ENCODE data around the gene DCBLD1.
"Not testable (repeated sequence)": the region's sequence is repeated elsewhere in the genome, so short reads cannot be mapped to it uniquely, and the experiment has no call there.

The DCBLD1 gene

DNA sequence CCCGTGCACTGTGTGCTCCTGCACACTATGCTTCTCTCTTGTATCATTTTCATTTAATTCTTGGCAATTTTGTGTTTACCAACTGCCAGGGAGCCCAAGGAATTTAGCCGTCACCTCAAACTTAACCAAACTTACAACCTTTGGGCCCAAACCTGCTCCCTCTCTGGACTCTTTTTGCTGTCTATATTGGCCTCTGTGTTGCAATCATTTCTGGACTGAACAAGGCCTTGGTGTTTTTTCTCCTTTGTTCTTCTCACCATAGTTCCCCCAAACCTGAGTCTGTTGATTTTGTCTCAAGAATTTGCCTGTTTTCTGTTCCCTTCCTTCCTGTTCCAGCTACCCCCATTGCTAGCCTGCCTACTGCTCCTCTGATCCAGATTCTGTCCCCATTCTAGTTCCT, 19.2 kb downstream of the DCBLD1 start:
- no peak for DNase-seq (ENCODE audit: low read depth in 2 of 2)

DNA sequence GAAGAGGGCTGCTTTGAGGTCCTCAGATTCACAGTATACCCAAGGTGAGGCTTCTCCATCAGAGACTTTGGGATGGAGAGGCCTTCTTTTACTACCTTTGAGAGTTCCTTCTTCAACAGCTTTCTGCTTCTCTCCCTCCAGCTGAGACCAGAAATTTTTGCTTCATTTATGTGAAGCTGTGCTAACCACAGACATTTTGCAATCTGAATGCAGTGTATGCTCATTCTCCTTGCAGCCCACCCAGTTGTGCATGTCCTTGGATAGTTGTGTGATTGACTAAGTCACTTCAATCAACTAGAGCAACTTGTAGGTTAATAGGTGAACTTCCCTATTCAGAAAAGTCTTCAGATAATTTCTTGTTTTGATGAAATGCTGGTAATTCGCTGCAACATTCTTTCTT, 20.1 kb downstream of the DCBLD1 start:
- DNase-seq (ENCODE audit: low read depth in 2 of 2) = no peak

DNA sequence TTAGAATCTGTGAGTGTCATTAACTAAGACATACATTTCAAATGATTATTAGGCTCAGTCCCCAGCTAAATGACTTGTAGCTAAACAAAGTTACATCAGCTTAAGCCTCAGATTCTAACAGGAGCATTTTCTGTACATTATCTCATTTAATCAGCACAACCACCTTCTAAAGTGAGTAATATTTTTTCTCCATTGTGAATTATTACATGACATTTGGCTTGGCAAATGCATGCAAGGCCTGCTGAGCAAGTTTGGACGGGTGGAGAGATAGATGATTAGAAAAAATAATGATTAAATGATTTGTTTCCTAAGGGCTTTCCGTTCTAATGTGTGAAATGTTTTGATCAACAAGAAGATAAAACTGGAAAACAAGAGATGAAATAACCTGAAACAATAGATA, 20.7 kb downstream of the DCBLD1 start:
- DNase-seq (ENCODE audit: low read depth in 2 of 2) = no peak

DNA sequence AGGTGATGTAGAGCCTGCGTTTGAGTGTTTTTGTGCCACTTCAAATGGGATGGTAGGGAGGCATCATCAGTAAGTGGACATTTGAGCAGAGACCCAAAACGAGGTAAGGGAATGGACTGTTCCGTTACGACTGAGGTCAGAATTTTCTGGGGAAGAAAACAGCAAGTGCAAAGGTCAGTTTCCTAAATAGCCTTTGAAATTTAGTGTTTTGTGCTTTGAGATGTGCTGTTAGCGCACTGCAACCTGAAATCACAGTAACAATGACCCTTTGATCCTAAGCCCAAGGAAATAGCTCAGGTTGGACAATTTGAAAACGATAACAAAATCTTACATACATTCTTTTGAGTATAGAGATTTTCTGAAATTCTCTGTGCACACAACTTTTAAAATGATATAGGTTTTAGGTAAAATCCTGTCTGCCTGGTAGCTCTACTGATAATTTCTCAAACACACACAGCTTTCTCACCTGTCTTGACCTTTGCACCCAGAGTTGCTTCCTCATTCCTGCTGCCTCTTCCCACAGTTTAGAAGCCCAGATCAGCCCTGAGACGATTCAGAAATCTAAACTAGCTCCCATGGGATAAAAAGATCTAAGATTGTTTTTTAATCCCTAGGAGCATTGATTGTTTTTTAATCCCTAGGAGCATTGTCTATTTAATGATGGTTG, 22.1 kb downstream of the DCBLD1 start:
- DNase-seq (ENCODE audit: low read depth in 2 of 2) = no peak

DNA sequence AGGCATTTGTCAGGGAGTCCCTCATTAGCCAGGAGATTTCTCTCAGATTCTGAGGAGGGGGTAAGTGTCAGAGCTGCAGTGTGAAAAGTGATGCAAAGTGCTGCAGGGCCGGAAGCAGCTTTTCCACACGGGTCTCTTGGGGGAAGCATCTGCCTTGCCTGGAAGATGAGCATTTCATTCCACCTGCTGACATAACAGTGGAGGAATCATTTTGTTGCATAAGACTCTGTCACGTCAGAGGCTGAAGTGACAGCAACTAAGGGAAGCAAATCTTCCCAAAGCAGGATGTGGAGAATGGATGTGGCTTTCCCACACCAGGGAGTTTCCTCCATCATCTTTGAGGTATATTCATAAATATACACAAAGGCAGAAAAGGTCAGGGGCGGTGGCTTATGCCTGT, 22.8 kb downstream of the DCBLD1 start:
- DNase-seq (ENCODE audit: low read depth in 2 of 2) = no peak

DNA sequence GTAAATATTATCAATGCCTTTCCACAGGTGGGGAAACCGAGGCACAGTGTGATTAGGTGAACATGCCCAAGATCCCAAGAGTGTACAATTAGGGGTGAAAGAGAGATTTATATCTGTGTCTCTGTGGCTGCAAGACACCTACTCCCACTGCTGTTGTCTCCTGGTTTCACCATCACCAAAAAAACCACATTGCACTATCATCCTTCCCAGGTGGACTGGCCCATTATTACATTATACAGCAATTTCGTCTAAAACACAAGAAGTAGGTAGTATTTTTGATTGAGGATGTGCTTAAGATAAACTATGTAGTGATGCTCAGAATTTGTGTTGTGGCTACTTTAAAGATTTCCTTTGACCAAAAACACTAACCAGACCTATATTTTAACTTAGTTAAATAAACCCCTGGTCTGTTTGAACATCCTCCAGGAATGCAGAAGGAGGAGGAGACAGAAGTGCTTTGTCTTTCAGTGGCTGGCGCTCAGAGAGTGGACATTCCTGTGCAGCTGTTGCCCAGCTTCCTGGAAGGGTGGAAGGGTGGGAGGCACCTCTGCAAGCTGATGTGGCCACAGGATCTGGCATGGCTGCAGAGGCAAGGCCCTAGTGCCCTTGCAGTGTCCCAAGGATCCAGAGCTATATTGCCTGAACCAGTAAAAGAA, 23.8 kb downstream of the DCBLD1 start:
- DNase-seq (ENCODE audit: low read depth in 2 of 2) = no peak

DNA sequence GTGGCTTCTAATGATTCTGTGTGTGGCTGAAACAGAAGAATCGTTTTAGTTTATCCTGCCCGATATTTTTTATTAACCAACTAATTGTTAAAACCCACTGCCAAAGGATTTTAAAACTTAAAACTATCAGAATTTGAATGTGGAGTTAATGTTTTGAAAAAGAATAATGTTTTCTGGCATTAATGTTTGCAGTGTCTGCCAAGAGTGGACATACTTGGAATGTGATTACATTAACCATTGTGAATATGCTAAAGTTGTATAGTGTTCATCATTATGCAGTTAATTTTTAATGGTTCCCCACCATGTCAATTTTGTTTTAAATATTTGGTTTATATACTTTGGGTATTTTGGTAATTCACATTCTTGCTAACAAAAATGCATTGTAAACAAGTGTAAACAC, 24.4 kb downstream of the DCBLD1 start:
- no peak for DNase-seq (ENCODE audit: low read depth in 2 of 2)

DNA sequence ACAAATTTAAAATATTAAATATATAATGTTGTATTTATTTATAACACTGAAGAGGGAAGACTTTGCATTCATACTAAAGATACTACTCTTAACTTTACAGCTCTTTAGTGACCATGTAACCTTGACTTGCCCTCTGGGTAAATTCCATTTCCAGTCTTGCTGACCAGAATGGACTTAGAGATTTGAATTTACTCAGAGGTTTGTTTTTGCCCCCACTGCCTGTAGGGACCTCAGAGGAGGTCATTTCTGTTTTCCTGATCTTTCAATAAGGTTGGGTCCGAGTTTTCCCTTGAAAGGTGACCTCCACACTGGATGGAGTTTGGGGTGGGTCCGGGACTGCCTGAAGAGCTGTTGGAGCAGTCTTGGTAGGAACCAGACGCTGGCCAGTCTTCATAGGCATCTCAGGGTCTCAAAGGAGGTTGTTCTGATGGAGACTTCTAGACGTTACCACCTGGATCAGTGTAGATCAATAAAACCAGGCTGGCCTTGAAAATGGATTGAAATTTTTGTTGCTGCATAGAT, 26.0 kb downstream of the DCBLD1 start:
- DNase-seq (ENCODE audit: low read depth in 2 of 2) = no peak

DNA sequence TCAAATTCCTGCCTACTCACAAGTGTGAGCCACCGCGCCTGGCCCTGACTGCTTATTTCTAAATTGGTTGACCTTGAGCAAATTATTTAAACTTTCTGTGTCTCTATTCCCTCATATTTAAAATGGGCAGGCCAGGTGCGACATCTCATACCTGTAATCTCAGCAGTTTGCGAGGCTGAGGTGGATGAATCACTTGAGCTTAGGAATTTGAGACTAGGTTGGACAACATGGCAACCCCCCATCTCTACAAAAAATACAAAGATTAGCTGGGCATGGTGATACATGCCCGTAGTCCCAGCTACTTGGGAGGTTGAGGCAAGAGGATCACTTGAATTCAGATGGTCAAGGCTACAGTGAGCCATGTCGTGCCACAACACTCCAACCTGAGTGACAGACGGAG, 26.5 kb downstream of the DCBLD1 start:
- no peak for DNase-seq (ENCODE audit: low read depth in 2 of 2)

DNA sequence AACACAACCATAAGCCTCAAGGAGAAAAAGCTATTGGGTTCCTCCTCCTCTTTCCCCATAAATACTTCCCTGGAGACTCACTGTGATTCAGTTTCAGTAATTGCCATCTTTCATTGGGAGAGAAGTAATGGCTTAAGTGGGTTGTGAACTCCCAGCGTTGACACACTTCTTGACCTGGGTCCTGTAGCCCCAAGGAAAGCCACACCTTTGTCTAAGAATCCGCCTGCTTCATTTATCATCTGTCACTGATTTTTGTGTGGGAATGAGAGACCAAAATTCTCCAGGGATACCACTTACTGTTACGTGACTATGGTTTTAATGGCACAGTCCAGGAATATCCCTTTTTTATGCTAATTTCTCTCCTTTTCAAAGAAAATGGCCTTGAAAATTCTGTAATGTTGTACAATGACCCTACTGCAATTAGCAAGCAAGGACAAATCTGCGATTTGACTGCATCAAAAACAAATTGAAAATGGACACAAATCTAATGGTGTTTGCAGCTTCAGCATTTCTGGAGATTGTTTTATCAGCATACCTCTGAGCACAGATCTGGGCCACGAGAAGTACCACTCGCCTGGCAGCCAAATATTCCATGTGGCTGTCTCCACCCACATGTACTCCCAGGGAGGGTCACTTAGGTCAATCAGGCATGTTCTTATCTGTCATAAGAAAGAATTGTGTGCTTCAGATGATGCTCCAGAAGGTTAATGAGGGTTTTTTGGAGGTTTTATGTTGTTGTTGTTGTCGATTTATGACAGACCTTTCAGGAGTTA, 29.8 kb downstream of the DCBLD1 start:
- no peak for DNase-seq (ENCODE audit: low read depth in 2 of 2)

DNA sequence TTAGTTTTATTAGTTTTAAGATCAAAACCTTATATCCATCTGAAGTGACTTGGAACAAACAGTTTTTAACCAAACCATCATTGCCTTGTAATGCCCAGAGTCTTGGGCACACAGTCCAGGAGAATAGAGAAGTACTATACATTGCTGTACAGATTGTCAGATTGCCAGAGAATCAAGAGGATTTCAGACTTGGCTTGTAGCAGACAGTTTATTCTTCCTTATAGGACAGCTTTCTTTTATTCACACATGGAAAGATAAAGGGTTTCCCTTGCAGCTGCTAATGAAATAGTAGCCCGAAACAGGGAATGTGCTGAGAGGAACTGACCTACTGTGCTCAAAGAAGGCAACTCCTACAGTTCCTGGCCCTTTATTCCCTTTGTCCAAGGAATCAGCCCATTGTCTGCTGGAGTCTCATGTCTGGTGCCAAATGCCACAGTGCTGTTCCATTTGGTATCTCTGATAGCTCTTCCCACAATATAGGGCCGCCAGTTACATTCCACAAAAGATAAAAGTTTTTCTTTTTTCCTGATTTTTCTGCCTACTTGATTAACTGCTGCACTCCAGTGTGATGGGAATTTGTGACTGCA, 30.6 kb downstream of the DCBLD1 start:
- no peak for DNase-seq (ENCODE audit: low read depth in 2 of 2)

DNA sequence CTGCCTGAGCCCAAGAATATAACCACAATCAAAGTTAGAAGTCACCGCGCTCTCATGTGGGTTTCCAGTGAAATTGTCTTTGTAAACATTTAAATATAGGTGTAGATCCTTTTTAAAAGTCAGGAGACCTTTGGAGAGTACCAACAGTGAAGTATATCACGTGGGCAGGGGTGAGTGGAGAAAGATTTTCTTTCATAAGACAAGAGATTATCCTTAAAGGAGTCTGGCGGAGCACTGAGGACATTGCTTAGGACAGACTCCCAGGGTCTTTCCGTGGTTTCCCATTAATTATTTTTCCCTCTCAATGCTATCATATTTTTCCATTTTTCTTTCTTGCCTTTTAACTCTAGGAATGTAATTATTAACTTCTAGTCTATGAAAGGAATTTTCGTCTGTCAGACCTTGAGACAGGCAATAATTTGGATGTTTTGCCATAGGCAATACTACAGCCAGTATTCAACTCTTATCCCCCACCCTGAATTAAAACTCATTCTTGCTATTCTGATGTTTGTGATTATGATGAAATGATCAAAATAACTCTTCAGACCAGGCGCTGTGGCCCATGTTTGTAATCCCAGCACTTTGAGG, 31.4 kb downstream of the DCBLD1 start:
- DNase-seq (ENCODE audit: low read depth in 2 of 2) = no peak

DNA sequence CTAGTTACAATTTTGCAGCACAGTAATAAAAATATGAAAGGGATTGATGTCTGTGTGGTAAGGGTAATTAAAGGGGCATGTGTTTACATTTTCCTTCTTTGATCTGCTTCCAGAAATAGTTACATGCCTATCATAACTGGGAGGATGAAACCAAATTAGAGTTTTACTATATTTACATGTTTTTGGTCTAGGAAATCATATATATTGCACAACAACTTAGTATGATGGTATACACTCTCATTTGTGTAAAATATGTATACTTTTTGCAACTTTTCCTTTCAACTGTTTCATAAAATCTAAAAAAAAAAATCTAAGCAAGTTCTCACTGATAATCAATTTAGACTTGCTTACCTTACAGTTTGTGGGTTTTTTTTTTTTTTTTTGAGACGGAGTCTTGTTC, 32.2 kb downstream of the DCBLD1 start:
- no peak for DNase-seq (ENCODE audit: low read depth in 2 of 2)

DNA sequence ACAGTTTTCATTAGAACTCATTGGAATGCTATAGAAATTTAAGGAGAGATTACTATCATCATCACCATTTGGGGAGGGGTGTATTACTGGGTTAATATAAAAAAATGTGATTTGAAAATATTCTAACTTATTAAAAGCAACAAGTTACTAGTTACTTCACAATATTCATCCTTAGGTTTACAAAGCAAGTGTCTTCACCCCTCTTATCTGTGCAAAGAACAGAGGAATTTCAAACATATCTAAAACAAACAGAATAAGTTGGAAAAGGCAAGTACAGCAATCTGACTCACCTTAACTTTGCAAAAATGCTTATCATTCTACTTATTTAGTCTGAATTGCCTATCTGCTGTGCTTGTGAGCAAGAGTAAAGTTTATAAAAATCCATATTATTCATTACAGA, 32.9 kb downstream of the DCBLD1 start:
- DNase-seq (ENCODE audit: low read depth in 2 of 2) = no peak

DNA sequence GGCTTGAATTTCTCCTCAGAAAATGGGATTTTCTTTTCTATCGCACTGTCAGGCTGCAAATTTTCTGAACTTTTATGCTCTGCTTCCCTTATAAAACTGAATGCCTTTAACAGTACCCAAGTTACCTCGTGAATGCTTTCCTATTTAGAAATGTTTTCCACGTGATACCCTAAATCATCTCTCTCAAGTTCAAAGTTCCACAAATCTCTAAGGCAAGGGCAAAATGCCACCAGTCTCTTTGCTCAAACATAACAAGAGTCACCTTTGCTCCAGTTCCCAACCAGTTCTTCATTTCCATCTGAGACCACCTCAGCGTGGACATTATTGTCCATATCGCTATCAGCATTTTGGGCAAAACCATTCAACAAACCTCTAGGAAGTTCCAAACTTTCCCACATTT, 35.5 kb downstream of the DCBLD1 start:
- DNase-seq (ENCODE audit: low read depth in 2 of 2) = not testable (repeated sequence)

DNA sequence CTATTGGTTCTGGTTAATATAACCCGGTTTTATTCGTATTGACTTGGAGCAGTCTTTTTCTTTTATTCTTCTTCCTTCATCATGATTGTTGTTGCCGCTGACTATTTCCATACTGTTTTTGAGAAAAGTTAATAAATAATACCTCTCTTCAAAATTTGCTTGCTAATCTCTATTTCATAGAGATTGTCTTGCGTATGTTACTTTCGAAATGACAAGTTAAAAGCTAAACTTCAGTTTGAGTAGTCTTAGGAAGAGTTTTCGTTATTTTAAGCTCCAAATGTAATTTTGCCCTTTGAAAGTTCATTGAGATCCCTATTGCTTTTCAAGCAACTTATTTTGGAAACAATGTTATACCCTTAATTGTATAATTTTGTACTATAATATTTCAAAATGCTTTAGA, 36.4 kb downstream of the DCBLD1 start:
- no peak for DNase-seq (ENCODE audit: low read depth in 2 of 2)

DNA sequence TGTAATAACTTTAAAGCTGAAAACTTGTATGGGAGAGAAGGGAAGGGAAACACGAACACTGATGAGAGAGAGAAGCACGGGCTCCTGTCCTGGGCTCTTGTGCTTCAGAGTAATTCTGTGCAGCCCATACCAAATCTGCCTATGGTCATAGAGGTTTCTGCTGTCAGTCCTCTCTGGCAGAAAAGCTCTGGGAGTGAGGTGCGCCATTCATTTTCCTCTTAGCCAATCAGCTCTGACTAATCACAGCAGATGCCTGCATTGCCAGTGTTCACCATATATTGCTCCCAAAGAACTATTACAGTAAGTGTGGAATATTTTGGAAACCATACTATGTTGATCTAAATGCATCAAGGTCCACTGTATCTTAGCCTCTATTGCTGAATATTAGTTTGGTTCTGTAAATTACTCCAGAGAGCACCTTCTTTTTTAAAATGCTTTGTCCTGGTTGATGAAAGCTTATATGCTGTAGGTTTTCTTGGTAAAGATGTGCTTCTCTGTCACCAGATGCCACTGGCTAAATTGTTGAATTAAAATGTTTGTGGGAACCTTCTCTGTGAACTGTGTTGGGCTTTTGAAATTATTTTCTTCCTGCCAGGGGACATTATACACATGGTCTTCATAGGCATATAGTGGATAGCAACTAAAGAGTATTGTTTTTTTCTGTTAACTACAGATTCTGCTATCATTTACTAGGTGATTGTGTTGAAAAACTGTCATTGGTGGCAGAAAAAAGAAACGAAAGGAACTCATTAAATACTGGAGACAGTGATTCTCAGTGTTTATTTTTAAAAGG, 38.3 kb downstream of the DCBLD1 start:
- no peak for DNase-seq (ENCODE audit: low read depth in 2 of 2)

DNA sequence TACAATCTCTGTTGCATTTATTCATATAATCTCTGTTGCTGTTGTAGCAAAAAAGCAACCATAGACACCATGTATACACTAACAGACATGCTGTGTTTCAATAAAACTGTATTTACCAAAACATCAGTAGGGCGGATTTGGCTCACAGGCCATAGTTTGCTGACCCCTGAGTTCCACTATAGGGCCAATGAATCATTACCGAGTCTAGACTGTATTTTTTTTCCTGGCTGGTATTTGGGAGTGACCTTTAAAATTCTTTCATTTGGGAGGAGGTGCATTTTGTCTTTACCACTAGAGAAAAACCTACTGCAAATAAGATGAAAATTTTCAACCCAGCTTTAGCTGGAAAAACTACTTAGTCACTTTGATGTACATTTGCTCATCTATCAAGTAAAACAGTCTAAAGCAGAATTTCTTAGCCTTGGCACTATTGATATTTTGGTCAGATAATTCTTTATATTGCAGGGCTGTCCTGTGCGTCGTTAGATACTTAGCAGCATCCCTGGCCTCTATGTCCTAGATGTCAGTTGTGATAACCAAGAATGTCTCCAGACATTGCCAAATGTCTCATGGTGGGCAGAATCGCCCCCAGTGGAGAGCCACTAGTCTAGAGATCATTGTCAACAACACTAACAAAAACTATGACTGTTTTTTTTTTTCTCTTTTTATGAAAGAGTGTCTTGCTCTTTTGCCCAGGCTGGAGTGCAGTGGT, 39.5 kb downstream of the DCBLD1 start:
- DNase-seq (ENCODE audit: low read depth in 2 of 2) = no peak

DNA sequence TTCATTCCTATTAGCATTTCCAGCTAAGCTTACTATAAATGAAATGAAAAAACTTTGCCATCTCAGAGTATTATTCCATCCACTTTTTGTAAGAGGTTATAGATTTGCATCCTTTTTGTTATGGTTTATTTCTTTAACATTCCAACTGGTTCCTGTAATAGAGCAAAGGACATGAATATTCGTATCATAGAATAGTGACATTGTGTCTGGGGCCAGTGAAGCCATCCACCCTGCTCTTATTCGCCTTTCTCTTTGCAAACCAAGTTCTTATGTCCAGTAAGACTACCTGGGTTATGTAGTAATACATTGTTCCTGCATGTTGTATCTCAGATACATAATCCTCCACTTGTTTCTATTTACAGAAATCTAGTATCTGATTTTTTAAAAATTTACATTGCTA, 43.1 kb downstream of the DCBLD1 start:
- DNase-seq (ENCODE audit: low read depth in 2 of 2) = no peak

DNA sequence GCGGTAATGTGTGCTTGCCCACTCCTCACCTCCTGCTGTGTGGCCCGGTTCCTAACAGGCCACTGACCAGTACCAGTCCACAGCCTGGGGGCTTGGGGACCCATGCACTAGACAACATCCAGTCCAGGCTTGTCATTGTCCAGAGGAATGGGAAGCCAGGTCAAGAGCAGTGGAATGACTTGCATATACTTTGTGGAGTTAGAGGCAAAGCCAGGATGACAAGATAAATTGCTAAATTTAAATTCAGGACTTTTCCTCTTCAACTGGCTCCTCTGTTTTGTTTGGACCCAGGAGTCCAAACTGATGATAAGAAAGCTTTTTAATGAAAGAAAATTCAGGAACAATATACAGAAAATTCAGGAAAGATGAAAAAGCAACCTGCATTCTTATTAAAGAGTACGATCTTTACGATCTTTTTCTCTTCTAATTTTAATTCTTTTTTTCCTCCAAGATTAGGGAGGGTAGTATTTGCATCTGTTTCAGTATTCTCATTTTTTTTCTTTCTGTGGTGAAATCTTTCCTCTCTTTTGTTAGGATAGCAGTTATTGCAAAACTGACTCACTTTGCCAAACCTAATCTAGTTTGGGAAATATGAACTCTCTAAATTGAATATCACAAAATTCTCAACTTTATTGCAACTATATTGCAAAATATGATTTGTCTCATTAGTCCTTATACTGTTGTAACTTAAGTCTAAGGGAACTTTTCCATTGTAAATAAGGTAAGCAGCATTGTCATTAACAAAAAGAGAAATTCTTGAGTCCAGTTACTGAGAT, 48.2 kb downstream of the DCBLD1 start:
- no peak for DNase-seq (ENCODE audit: low read depth in 2 of 2)

Data from stimulated activated CD8-positive, alpha-beta memory T cell treated with anti-CD3 and anti-CD28 coated beads, Interleukin-2, amount 100 ng/mL, for 48 hours (primary cell).